ENCODE results near the gene GPR150.

Gene GPR150

DNA sequence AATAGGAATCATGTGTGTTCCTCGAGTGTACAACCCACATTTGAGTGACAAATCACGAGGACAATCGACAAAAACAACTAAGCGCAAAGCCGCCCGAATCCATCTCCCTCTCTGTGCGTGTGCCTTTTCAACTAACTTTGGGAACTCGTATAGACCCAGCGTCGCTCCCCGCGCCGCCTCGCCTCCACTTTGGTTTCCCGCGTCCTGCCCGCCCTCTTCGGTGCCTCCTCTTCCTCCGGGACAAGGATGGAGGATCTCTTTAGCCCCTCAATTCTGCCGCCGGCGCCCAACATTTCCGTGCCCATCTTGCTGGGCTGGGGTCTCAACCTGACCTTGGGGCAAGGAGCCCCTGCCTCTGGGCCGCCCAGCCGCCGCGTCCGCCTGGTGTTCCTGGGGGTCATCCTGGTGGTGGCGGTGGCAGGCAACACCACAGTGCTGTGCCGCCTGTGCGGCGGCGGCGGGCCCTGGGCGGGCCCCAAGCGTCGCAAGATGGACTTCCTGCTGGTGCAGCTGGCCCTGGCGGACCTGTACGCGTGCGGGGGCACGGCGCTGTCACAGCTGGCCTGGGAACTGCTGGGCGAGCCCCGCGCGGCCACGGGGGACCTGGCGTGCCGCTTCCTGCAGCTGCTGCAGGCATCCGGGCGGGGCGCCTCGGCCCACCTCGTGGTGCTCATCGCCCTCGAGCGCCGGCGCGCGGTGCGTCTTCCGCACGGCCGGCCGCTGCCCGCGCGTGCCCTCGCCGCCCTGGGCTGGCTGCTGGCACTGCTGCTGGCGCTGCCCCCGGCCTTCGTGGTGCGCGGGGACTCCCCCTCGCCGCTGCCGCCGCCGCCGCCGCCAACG, at the start of gene GPR150:
Gene GPR150, plus strand, starts transcription at position 58 of the 840 bp plus-strand sequence. Its CDS starts 189 bp downstream, at position 247.
- DNase-seq (ENCODE audit: insufficient read length, low spot score) (peak; percentile 20), FAIRE-seq (no peak)
- TF ChIP-seq, protein P1, sequence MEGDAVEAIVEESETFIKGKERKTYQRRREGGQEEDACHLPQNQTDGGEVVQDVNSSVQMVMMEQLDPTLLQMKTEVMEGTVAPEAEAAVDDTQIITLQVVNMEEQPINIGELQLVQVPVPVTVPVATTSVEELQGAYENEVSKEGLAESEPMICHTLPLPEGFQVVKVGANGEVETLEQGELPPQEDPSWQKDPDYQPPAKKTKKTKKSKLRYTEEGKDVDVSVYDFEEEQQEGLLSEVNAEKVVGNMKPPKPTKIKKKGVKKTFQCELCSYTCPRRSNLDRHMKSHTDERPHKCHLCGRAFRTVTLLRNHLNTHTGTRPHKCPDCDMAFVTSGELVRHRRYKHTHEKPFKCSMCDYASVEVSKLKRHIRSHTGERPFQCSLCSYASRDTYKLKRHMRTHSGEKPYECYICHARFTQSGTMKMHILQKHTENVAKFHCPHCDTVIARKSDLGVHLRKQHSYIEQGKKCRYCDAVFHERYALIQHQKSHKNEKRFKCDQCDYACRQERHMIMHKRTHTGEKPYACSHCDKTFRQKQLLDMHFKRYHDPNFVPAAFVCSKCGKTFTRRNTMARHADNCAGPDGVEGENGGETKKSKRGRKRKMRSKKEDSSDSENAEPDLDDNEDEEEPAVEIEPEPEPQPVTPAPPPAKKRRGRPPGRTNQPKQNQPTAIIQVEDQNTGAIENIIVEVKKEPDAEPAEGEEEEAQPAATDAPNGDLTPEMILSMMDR (IDR thresholded peaks at IDR 0.05; ENCODE audit: insufficient read depth, missing control alignments), result no peak

DNA sequence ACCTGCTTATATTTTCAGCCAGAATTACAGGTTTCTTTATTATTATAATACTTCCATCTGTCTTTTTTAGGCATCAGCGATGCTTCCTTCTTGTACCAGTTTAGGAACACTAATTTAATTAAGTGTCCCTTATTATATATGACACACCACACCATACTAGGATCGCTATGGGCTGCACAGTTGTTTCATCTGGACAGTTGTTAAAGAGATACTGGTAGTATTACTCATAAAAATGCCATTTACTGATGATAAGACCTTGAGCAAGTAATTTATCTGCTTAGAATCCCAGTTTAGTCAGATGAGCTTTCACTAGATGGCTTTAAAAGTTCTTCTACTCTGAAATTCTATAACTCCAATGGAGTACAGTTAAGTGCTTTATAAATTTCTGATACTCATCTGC, 47.9 kb upstream of the GPR150 start:
- TF ChIP-seq, protein P1 (IDR thresholded peaks at IDR 0.05; ENCODE audit: insufficient read depth, missing control alignments), result no peak
- FAIRE-seq, result no peak
- DNase-seq (ENCODE audit: insufficient read length, low spot score), result no peak

DNA sequence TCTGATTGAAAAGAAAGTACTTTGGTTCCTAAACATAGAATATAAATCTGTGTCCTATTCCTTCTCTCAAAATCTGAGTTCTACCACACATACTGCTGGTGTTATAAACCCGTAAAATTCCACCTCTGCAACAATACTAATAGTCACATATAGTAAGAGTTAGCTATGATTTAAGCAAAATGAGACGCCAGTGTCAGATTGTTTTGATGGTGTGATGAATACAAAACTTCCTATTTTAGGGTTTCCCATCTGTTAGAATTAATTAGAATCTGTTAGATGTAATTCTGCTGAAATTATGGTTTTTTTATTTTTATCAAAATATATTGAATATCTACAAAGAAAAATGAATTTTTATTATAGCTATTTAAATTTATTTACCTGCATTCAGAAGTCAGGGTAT, 38.3 kb upstream of the GPR150 start:
- FAIRE-seq (no peak), DNase-seq (ENCODE audit: insufficient read length, low spot score) (no peak)
- TF ChIP-seq, protein P1 (IDR thresholded peaks at IDR 0.05; ENCODE audit: insufficient read depth, missing control alignments), result no peak

DNA sequence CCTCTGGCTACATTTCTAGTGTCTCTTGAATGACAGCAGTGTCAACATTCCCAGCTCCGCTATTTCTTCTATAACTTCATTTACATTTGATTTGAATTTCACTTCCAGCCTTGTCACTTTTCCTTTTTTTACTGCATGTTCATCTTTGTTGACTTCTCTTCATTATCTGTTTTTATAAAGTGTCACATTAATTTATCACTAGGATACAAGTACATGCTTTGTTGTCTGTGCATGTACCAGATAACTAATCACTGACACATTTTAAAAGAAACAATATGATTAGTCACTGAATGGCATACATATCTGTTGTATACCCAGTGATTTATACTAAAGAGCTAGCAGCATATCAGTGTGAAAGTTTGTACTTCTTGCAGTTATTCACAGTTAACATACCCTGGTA, 35.9 kb upstream of the GPR150 start:
- DNase-seq (ENCODE audit: insufficient read length, low spot score) (no peak), FAIRE-seq (peak; percentile 32)
- TF ChIP-seq, protein P1 (IDR thresholded peaks at IDR 0.05; ENCODE audit: insufficient read depth, missing control alignments), result no peak

DNA sequence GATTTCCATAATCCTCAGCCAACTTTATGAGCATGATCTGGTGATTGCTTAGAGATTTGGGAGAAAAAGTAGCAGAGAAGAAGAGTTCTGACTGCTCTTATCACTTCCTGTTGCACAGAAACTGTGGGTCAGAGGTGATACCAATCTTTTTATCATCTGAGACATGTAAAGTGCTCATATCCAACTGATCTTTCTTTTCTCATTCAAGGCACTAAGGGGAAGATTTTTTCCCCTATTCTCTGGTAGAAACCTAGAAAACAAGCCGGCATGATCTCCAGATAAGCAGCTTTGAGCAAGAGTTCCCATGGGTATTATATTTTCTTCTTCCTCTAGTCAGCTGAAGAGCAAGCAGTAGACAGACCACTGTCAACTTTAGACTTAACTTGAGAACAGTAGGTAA, 29.0 kb upstream of the GPR150 start:
- DNase-seq (ENCODE audit: insufficient read length, low spot score) (no peak), FAIRE-seq (peak; percentile 11)
- TF ChIP-seq, protein P1 (IDR thresholded peaks at IDR 0.05; ENCODE audit: insufficient read depth, missing control alignments), result no peak

DNA sequence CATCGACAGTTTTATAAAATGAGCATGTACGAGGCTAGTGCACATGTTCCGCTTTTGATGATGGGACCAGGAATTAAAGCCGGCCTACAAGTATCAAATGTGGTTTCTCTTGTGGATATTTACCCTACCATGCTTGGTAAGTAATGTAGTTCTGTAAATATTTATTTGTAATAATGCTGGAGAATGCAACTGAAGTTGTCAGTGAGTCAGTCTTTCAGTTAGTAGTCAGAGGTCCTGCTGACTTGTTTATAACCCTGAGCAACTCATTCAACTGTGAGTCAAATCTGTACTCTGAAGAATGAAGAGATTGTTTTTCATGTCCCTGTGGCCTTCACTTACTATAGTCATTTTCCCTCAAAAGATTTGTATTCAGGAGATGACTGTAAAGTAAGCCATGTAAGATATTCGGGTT, 28.4 kb upstream of the GPR150 start:
- TF ChIP-seq, protein P1 (IDR thresholded peaks at IDR 0.05; ENCODE audit: insufficient read depth, missing control alignments), result no peak
- FAIRE-seq, result no peak
- DNase-seq (ENCODE audit: insufficient read length, low spot score), result no peak

DNA sequence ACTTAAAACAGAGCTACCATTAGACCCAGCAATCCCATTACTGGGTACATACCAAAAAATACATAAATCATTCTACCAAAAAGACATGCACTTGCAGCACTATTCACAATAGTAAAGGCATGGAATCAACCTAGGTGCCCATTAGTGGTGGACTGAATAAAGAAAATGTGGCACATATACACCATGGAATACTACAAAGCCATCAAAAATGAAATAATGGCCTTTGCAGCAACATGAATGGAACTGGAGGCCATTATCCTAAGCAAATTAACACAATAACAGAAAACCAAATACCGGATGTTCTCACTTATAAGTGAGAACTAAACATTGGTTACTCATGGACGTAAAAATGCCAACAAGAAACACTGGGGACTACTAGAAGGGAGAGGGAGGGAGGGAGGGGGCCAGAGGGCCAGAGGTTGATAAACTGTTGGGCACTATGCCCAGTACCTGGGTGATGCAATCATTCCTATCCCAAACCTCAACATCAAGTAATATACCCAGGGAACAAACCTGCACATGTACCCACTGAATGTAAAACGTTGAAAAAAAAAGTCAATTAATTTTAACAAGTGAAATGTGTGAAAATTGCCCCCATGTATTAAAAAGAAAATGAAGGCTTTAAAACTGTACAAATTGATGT, 24.5 kb upstream of the GPR150 start:
- TF ChIP-seq, protein P1 (IDR thresholded peaks at IDR 0.05; ENCODE audit: insufficient read depth, missing control alignments), result no peak
- FAIRE-seq (no peak), DNase-seq (ENCODE audit: insufficient read length, low spot score) (no peak)
